Body of pancreas (tissue), 4 donors: ENCODE results near the gene STX18. TPM values are rescaled to one million over a fixed set of nuclear protein-coding genes. Genes with fewer than 3 reads are reported as not detected.
A peak's percentile ranks its signal among the peaks of the same experiment; 100 is the strongest.
"Not testable (repeated sequence)": the region's sequence is repeated elsewhere in the genome, so short reads cannot be mapped to it uniquely, and the experiment has no call there.

Experiments
- ATAC-seq: fragments of 150-250 bp; one replicate; pipeline ENCODE4 v1.9.1; 2016
- DNase-seq, 4 donors: peaks; one replicate each; pipeline ENCODE4 v3.0.0-alpha.2; 2019
- H3K27ac ChIP-seq, 4 donors: fragments of 200-600 bp; sonication (generic); 1 replicate in 3 of 4; 2 replicates in 1 of 4; pipeline versions ENCODE4 v1.5.1 to v1.6.1; 2016 to 2019; ENCODE audit warnings: mild to moderate bottlenecking in 1 of 4, mixed read lengths in 1 of 4, moderate library complexity in 1 of 4
- H3K27me3 ChIP-seq, 2 donors: fragments of 200-600 bp; sonication (generic); one replicate each; pipeline ENCODE4 v1.6.0; 2016; ENCODE audit warnings: mild to moderate bottlenecking in 1 of 2
- H3K36me3 ChIP-seq, 2 donors: fragments of 200-600 bp; sonication (generic); replicated peaks in 1 of 2; 2 replicates each; pipeline ENCODE4 v1.5.1; 2016; ENCODE audit warnings: low read depth in 2 of 2; ENCODE audit not compliant: insufficient read depth in 1 of 2
- H3K4me1 ChIP-seq: fragments of 200-600 bp; sonication (generic); one replicate; pipeline ENCODE4 v1.6.0; 2016
- H3K4me3 ChIP-seq, 2 donors: fragments of 200-600 bp; sonication (generic); 1 replicate in 1 of 2; 2 replicates in 1 of 2; pipeline ENCODE4 v1.5.1; 2016 to 2019
- H3K9me3 ChIP-seq, 3 donors: fragments of 200-600 bp; sonication (generic); 1 replicate in 2 of 3; 2 replicates in 1 of 3; pipeline ENCODE4 v1.5.1; 2016
- CTCF ChIP-seq, 7 experiments: fragments of 450-650 bp in 4 of 7; fragments of 200-600 bp in 3 of 7; sonication (generic) in 3 of 7; IDR thresholded peaks; one replicate each; pipeline ENCODE4 v1.5.1; 2016 to 2019; ENCODE audit warnings: antibody characterized with exemption in 7 of 7
- POLR2A ChIP-seq, 3 donors: fragments of 450-650 bp; IDR thresholded peaks; one replicate each; pipeline ENCODE4 v1.6.1; 2016; ENCODE audit warnings: antibody characterized with exemption in 3 of 3, mild to moderate bottlenecking in 2 of 3
- WGBS, 2 donors: methylation state at CpG; one replicate each; pipeline ENCODE4 v1.1.5; 2017; 5-methylcytosine and 5-hydroxymethylcytosine counted together
- intact Hi-C: fragments of 100-400 bp; cut with DNase I; formaldehyde crosslinking; loops from one replicate; pipeline ENCODE4 v1.15.1; 2023
- total RNA-seq, 2 donors: library from RNA; depleted of rRNA; stranded (reverse); fragments of >200 nt; gene quantifications; one replicate each; pipeline ENCODE4 v1.1.0, GENCODE V29; 2016

The STX18 gene
- total RNA-seq, 2 donors from 2014 or later: 13.5 to 53.4 TPM

GRCh38 chr4:4474476-4474875 is 67.4 kb downstream of the STX18 start:
- Histone ChIP-seq H3K27me3 (no peaks in the 10 kb centered on the region), H3K36me3 (peaks cover 0 to 7% of the 10 kb centered on the region in 2 donors), H3K9me3 (no peaks in the 10 kb centered on the region), H3K4me1 (peaks cover 27% of the 10 kb centered on the region), H3K4me3 (no peak overlapping the region), H3K27ac (no peak overlapping the region)
- intact Hi-C loops: no loop called here
- ATAC-seq (no peak), DNase-seq (no peak)
- 91 to 93% methylated on average over 3 of the region's 3 CpGs for WGBS, 2 donors
- no peak for TF ChIP-seq CTCF (IDR thresholded peaks at IDR 0.05)
- TF ChIP-seq POLR2A (IDR thresholded peaks at IDR 0.05): no peak

- 44 to 60% methylated on average over 8 of the region's 8 CpGs for WGBS, 2 donors
- Histone ChIP-seq H3K9me3 (no peaks in the 10 kb centered on the region), H3K4me1 (peaks cover 14% of the 10 kb centered on the region), H3K27me3 (no peaks in the 10 kb centered on the region), H3K4me3 (no peak overlapping the region), H3K36me3 (peaks cover 0 to 11% of the 10 kb centered on the region in 2 donors), H3K27ac (no peak overlapping the region)
- no peak for TF ChIP-seq CTCF (IDR thresholded peaks at IDR 0.05)
- TF ChIP-seq POLR2A (IDR thresholded peaks at IDR 0.05): no peak
- DNase-seq: peak in 1 of 4 donors; percentile 22
- no peak for ATAC-seq
- intact Hi-C loops: no loop called here
Observed at GRCh38 chr4:4472344-4472958, 69.4 kb downstream of the STX18 start.

GRCh38 chr4:4471195-4471594 is 70.7 kb downstream of the STX18 start:
- Histone ChIP-seq H3K4me1 (peaks cover 11% of the 10 kb centered on the region), H3K27ac (no peak overlapping the region), H3K4me3 (no peak overlapping the region), H3K36me3 (peaks cover 0 to 11% of the 10 kb centered on the region in 2 donors), H3K9me3 (no peaks in the 10 kb centered on the region), H3K27me3 (no peaks in the 10 kb centered on the region)
- no peak for TF ChIP-seq POLR2A (IDR thresholded peaks at IDR 0.05)
- TF ChIP-seq CTCF (IDR thresholded peaks at IDR 0.05): no peak
- intact Hi-C loops: no loop called here
- no peak for ATAC-seq
- WGBS, 2 donors: 93 to 95% methylated on average over 3 of the region's 3 CpGs
- no peak for DNase-seq

GRCh38 chr4:4470208-4470607 is 71.6 kb downstream of the STX18 start:
- TF ChIP-seq CTCF (IDR thresholded peaks at IDR 0.05): no peak
- TF ChIP-seq POLR2A (IDR thresholded peaks at IDR 0.05): no peak
- Histone ChIP-seq H3K36me3 (peaks cover 0 to 11% of the 10 kb centered on the region in 2 donors), H3K4me1 (peaks cover 11% of the 10 kb centered on the region), H3K9me3 (no peaks in the 10 kb centered on the region), H3K27me3 (no peaks in the 10 kb centered on the region), H3K27ac (no peak overlapping the region), H3K4me3 (no peak overlapping the region)
- 75 to 82% methylated on average over 3 of the region's 3 CpGs for WGBS, 2 donors
- no peak for ATAC-seq
- intact Hi-C loops: no loop called here
- no peak for DNase-seq

GRCh38 chr4:4465238-4465637 is 76.6 kb downstream of the STX18 start:
- H3K27me3 ChIP-seq, H3K36me3 ChIP-seq, H3K4me3 ChIP-seq, H3K27ac ChIP-seq, ATAC-seq, H3K9me3 ChIP-seq, DNase-seq, H3K4me1 ChIP-seq, intact Hi-C loops: not testable (repeated sequence)
- 96 to 97% methylated on average over 3 of the region's 3 CpGs for WGBS, 2 donors
